ENCODE results near the gene UBQLN4.

Gene UBQLN4

GRCh38 chr1:156009404-156009803 is 44.2 kb downstream of the UBQLN4 start:
- DNase-seq: no peak

GRCh38 chr1:156006666-156007376 is 46.8 kb downstream of the UBQLN4 start:
- DNase-seq: no peak

DNA sequence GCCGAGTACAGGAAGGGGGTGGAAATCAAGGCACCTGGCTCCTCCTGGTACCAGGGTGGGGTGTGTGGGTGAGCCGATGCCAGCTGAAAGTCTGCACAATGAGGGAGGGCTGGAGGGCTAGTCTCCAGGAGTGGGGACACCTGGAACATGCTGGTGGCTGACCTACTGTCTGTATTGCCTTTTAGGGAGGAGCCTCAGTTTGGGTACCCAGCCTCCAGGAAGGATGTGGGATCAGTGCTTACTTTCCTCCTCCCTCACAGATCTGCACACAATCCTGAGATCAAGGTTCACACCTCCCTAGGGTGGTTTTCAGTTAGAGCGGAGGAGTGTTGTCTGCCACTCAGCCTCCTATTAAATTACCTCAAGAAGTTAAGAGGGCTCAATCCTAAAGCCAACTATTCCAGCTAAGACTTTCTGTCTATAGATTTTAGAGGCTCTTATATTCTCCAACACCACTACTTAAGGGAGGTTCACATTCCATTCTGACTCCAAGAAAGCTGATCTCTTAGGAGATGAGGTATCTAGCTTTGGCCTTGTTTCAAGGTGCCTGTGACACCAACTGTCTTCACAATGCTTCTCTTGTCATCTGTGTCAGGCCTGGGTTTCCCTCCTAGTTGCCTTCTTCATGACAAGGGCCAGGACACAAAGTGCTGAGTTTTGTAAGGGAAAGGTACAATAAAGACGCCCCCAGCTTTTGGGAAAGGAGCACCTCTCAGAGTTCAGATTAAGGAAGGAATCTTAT is 48.6 kb downstream of the UBQLN4 start:
- no peak for DNase-seq

- DNase-seq: no peak
These were observed 49.7 kb downstream of the UBQLN4 start for GRCh38 chr1:156003923-156004188.

GRCh38 chr1:156002188-156002911 is 51.2 kb downstream of the UBQLN4 start:
- DNase-seq: no peak

- no peak for DNase-seq
These were observed 51.9 kb downstream of the UBQLN4 start for GRCh38 chr1:156001662-156002171.

DNA sequence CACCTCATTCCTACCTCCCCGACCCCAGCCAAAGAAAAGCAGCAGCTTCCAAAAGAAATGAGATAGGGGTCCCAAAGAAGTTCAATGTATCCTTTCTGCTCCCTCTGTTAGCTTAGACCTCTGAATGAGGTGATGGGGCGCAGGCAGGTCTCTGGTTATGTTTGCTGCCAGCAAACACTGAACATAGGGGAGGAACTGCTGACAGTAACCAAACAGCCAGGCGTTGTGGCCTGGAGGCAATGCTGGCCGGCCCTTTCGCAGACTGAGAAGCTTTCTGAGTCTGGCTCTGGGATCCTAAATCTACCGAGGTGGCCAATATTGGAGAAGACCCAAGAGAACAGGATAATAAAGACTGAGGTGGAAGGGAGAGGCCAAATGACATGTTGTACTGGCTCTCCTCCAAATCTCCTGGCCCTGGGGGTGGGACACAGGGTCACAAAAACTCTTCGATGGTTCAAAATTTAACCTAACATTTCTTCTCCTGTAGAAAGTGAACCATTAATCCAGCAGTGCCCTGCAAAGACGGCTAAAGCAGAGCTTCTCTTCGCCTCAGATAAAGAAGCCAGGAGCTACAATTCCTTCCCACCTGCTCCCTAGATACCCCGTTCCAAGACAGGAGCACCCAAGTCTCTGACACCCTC is 52.5 kb downstream of the UBQLN4 start:
- DNase-seq: no peak

DNA sequence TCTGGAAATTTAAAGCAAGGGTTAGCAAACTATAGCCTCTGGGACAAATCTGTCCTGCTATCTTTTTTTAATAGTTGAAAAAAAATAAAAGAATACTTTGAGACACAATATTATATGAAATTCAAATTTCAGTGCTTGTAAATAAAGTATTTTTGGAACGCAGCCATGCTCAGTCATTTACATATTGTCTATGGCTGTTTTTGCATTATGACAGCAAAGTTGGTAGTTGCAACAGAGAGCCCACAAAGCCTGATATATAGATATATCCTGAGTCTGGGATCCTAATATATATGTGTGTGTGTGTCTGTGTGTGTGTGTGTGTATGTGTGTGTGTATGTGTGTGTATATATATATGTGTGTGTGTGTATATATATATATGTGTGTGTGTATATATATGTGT is 53.6 kb downstream of the UBQLN4 start:
- no peak for DNase-seq

- DNase-seq: no peak
These were observed 57.4 kb downstream of the UBQLN4 start for GRCh38 chr1:155996166-155996565.

GRCh38 chr1:155993595-155993994 is 60.0 kb downstream of the UBQLN4 start:
- DNase-seq: no peak

GRCh38 chr1:155990005-155990739 is 63.4 kb downstream of the UBQLN4 start:
- no peak for DNase-seq

GRCh38 chr1:155989242-155990004 is 64.2 kb downstream of the UBQLN4 start:
- DNase-seq: peak; percentile 88
